Activated CD4-positive, alpha-beta T cell treated with anti-CD3 and anti-CD28 coated beads, Interleukin-10, Interleukin-2, amounts not matched to agents 100 ng/mL and 50 ng/mL, durations not matched to agents 16 hours and 8 hours (primary cell): ENCODE measurements around the gene HFE.
"Not testable (repeated sequence)": the region's sequence is repeated elsewhere in the genome, so short reads cannot be mapped to it uniquely, and the experiment has no call there.

Experiments
- DNase-seq: peaks from one replicate; pipeline ENCODE4 v3.0.0-alpha.2; 2020

HFE gene

DNA sequence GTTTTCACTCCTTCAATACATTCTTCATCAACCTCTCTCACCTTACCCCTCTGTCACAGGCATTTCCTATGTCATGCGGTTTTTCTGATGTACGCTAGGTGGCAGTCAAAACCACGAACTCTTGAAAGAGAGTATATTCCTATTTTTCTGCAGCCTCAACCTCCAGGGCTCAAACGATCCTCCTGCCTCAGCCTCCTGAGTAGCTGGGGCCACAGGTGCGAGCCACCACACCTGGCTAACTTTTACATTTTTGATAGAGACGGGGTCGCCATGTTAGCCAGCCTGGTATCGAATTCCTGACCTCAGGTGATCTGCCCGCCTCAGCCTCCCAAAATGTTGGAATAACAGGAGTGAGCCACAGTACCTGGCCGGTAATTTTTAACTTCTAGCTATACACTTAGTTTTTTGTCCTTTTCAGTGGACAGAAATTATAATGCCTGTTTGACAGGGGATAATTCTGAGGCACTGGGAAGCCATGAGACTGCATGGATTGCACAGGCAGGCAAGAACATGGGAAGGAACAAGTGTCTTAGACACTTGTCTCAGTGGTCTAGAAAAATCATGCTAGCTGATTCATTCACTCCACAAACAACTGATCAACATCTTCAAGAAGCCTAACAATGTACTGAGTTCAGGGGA is 22.5 kb upstream of the HFE start:
- DNase-seq, result peak; percentile 67

DNA sequence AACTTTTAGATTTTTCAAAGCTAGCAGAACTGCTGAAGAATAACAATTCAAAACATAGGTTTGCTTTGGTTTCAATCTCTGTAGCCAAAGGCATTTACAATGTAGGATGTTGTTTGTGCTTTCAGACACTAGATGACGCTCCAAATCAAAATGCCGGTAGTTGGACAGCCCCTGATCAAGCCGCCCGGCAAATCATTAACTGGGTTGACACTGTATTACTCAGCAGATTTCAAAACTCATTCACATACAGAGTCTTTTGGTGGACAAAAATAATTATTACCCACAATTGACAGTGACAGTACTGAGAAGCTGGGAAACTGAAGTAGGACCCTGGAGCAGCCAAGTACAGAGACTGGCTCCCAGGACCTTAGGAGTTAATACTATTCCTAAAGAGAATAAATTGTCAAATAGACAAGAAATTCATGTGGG is 21.3 kb upstream of the HFE start:
- DNase-seq, result peak; percentile 82

DNA sequence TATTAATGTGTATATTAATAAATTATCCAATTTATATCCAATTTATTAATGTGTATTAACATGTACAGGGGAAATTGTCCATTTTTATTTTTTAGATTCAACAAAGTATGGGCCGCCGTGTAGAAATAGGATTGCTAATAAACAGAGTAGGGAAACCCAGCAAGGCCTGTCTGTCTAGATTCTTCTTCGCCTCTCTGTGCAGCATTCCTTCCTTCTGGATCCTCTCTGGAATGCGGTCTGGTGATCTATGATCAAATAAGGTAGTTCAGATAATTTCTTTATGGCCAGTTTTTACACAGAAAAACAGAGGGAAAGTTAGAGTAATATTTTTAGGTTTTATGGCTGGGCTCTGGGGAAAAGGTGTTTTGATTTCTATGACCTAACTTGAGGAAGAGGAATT is 19.9 kb upstream of the HFE start:
- DNase-seq, result no peak

DNA sequence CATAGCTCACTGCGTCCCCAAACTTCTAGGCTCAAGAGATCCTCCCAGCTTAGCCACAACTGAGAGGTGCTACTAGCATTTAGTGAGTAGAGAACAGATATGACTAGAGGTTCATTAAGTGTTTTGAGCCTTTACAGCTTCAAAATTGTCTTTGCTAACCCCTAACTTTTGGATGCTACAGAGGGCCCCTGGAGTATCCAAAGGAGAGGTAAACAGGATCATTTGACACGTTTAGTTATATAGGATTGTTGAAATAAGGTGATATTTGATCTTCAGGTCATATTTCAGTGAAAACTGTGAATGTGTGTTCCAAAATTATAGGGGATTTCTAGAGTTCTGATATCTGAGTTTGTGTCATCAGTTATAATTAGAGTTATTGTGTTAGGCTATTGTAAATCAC is 19.2 kb upstream of the HFE start:
- DNase-seq, result no peak

DNA sequence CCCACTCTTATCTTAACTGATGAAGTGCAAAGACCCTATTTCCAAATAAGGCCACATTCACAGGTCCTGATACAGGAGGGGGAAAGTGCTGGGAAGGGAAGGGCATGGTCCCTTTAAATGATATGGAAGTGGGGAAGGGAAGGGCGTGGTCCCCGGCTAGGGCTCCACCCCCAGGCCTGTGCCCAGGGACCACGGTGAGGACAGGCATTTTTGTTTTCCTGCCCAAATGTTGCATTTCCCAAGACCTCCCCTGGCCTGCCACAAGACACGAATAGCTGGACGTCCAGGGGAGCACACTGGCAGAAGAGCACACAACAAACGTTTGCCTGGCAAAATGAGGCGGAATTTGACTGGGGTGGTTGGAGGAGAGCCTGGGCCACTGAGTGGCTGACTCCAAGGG is 16.1 kb upstream of the HFE start:
- DNase-seq, result no peak

DNA sequence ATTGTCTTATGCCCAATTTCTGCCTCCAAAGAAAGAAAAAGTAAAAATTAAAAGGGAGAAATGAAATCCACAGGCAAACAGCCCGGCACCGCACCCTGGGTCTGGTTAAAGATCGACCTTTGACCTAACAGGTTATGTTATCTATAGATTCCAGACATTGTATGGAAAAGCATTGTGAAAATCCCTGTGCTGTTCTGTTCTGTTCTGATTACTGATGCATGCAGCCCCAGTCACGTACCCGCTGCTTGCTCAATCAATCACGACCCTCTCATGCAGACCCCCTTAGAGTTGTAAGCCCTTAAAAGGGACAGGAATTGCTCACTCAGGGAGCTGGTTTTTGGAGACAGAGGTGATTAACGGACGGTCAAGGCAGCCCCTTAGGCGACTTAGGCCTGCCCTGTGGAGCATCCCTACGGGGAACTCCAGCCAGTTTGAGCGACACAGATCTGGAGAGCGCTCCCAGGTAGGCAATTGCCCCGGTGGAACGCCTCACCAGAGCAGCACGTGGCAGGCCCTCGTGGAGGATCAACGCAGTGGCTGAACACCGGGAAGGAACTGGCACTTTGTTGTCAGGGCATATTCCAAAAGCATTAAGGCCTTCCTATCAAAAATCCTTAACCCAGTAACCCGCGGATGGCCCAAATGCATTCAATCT is 12.0 kb upstream of the HFE start:
- DNase-seq, result no peak

DNA sequence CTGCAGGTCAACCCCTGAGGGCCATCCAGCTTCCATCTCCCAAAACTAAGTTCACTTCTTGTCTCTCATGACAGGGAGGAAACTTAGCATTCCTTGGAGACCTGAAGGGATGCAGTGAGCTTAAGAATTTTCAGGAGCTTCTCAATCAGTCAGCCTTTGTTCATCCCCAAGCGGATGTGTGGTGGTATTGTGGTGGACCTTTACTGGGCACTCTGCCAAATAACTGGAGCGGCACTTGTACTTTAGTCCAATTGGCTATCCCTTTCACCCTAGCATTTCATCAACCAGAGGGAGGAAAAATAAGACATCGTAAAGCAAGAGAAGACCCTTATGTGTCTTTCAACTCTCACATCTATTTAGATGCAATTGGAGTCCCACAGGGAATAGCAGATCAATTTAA is 9.2 kb upstream of the HFE start:
- DNase-seq, result not testable (repeated sequence)

DNA sequence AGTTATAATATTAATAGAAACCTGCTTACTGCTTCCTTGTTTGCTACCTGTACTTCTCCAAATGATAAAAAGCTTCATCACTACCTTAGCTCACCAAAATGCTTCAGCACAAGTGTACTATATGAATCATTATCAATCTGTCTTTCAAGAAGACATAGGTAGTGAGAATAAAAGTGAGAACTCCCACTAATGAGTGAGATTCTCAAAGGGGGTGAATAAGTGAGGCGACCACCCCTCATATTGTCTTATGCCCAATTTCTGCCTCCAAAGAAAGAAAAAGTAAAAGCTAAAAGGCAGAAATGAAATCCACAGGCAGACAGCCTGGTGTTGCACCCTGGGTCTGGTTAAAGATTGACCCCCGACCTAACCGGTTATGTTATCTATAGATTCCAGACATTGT is 6.1 kb upstream of the HFE start:
- not testable (repeated sequence) for DNase-seq

DNA sequence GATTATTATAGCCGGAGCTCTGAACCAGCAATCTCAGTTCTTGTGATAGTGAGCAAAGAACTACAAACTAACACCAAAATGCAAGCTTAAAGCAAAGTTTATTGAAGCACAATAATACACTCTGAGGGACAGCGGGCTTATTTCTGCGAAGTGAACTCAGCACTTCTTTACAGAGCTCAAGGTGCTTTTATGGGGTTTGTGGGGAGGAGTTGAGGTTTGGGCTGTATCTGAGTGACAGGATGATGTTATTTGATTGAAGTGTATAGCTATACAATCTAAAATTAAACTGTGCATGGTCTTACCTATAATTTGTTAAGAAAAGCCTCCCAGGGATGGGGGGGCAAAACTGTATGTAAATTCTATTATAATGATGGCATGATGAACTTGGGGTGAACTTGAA is 1.0 kb upstream of the HFE start:
- no peak for DNase-seq

DNA sequence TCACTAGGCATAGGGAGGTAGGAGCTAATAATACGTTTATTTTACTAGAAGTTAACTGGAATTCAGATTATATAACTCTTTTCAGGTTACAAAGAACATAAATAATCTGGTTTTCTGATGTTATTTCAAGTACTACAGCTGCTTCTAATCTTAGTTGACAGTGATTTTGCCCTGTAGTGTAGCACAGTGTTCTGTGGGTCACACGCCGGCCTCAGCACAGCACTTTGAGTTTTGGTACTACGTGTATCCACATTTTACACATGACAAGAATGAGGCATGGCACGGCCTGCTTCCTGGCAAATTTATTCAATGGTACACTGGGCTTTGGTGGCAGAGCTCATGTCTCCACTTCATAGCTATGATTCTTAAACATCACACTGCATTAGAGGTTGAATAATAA is 1.1 kb downstream of the HFE start:
- no peak for DNase-seq

DNA sequence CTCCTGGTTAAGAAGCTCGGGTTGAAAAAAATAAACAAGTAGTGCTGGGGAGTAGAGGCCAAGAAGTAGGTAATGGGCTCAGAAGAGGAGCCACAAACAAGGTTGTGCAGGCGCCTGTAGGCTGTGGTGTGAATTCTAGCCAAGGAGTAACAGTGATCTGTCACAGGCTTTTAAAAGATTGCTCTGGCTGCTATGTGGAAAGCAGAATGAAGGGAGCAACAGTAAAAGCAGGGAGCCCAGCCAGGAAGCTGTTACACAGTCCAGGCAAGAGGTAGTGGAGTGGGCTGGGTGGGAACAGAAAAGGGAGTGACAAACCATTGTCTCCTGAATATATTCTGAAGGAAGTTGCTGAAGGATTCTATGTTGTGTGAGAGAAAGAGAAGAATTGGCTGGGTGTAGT is 2.0 kb downstream of the HFE start:
- DNase-seq, result no peak

DNA sequence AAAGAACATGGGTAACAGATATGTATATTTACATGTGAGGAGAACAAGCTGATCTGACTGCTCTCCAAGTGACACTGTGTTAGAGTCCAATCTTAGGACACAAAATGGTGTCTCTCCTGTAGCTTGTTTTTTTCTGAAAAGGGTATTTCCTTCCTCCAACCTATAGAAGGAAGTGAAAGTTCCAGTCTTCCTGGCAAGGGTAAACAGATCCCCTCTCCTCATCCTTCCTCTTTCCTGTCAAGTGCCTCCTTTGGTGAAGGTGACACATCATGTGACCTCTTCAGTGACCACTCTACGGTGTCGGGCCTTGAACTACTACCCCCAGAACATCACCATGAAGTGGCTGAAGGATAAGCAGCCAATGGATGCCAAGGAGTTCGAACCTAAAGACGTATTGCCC is 5.2 kb downstream of the HFE start:
- DNase-seq, result no peak

DNA sequence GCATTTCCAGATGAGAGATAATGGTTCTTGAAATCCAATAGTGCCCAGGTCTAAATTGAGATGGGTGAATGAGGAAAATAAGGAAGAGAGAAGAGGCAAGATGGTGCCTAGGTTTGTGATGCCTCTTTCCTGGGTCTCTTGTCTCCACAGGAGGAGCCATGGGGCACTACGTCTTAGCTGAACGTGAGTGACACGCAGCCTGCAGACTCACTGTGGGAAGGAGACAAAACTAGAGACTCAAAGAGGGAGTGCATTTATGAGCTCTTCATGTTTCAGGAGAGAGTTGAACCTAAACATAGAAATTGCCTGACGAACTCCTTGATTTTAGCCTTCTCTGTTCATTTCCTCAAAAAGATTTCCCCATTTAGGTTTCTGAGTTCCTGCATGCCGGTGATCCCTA is 6.8 kb downstream of the HFE start:
- DNase-seq, result no peak

DNA sequence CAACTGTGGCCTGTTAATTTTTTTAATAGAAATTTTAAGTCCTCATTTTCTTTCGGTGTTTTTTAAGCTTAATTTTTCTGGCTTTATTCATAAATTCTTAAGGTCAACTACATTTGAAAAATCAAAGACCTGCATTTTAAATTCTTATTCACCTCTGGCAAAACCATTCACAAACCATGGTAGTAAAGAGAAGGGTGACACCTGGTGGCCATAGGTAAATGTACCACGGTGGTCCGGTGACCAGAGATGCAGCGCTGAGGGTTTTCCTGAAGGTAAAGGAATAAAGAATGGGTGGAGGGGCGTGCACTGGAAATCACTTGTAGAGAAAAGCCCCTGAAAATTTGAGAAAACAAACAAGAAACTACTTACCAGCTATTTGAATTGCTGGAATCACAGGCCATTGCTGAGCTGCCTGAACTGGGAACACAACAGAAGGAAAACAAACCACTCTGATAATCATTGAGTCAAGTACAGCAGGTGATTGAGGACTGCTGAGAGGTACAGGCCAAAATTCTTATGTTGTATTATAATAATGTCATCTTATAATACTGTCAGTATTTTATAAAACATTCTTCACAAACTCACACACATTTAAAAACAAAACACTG is 10.1 kb downstream of the HFE start:
- DNase-seq, result peak; percentile 71

DNA sequence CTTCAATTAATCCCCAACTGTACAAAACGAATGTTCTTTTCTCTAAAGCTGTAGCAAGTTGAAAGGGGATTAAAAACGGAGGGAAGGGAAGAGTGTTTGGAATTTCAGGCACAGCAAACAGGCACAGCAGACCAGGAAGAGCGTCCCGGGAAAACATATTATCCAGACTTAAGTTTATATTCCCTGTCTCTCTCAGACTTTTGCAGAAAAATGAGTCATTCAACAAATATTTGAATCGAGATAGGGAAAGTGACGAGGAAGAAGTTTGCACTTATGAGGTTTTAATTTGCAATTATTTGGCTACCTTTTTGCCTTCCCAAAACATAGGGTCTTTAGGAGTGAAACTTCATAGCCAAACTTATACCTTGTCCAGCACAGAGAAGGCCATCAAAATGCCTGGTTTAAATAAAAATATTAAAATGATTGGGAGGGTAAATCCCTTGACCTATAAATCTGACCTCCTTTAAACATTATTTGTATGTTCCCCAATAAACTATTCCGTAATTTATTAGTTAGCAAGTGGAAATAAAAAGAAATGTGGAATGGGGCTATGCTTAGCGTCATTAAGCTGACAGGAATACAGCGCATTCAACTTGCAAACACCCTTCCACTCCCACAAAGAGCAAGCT is 16.0 kb downstream of the HFE start:
- DNase-seq, result no peak

DNA sequence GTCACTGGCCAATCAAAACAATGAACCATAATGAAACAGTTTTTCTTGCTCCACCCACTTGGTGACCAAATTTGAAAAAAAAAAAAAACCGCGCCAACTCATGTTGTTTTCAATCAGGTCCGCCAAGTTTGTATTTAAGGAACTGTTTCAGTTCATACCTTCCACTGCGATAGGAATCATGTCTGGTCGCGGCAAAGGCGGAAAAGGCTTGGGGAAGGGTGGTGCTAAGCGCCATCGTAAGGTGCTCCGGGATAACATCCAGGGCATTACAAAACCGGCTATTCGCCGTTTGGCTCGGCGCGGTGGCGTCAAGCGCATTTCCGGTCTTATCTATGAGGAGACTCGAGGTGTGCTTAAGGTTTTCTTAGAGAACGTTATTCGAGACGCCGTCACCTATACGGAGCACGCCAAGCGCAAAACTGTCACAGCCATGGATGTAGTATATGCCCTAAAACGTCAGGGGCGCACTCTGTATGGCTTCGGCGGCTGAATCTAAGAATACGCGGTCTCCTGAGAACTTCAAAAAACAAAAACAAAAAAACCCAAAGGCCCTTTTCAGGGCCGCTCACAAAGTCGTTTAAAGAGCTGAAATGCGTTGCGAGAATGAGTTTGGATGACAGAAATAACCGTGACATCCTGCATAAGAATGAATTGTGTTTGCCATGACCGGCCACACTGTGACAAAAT is 16.7 kb downstream of the HFE start:
- DNase-seq, result peak; percentile 97

DNA sequence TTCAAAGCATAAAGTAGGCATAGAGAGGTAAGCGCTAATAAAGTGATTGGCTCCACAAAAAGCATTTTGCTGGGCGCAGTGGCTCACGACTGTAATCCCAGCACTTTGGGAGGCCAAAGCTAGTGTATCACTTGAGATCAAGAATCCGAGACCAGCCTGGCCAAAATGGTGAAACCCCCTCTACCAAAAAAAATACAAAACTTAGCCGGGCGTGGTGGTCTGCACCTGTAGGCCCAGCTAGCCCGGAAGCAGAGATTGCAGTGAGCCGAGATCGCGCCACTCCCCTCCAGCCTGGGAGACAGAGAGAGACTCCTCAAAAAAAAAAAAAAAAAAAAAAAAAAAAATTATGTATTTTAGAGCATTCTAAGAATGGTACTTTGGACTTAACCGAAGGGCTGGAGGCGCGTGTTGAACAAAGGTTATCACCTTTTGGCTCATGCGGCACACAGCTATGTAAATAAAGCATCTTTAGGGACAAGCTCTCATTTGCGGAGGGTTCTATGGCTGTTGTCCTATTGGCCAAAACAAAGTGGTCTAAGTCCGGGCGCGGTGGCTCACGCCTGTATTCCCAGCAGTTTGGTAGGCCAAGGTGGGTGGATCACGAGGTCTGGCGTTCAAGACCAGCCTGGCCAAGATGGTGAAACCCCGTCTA is 17.4 kb downstream of the HFE start:
- no peak for DNase-seq

DNA sequence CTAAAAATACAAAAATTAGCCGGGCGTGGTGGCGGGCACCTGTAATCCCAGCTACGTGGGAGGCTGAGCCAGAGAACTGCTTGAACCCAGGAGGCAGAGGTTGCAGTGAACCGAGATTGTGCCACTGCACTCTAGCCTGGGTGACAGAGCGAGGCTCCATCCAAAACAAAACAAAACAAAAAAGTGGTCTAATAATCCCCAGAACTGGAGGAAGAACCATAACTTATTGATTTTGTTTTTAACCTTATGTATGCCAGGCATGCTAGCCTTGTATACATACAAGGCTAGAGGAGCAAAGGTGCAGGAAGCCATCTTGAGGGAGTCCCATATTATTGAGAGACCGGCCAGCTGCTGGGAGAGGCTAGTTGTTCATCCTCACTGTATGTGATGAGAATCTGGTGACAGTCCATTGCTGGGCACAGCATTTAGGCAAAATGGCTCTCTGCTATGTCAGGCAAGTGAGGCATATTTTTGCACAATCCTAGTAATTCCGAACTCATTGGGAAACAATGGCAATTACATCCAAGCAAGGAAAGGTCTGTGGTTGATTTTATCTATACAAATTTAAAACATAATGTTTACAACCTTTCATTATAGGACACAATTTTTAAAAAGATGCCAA is 18.0 kb downstream of the HFE start:
- DNase-seq, result no peak

DNA sequence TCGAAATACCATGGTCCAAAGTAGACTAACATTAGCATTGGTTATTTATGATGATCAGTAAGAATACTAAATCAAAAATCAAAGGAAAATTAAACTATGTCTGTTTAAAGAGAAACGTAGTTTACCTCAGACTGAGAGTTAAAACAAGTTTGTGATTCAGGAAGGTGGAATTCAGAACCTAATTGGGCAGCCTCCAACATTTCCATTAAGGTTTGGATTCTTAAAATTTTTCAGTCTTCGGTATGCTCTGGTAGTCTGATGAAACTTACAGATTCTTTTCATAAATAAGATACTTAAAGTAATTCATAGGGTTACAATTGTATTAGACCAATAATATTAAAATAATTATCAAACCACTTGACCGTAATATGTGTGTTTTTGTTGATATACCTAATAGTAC is 18.6 kb downstream of the HFE start:
- DNase-seq, result no peak

DNA sequence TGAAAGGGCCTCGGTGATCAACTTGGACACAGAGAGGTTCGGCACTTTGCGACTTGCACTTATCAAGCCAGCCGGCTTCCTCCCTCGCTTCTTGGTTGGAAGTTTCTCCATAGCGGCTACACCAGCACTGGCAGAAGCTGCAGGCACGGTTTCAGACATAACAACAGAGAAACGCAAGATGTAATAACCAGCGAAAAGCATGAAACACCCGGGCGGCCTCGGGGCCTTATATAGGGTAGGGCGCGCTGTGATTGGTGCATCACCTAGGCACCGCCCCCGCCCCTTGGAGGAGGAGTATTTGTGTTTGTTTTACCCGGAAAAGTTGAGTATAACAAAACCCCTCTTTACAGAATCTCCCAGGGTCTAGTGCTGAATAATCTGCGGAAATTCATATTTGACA is 20.7 kb downstream of the HFE start:
- no peak for DNase-seq

DNA sequence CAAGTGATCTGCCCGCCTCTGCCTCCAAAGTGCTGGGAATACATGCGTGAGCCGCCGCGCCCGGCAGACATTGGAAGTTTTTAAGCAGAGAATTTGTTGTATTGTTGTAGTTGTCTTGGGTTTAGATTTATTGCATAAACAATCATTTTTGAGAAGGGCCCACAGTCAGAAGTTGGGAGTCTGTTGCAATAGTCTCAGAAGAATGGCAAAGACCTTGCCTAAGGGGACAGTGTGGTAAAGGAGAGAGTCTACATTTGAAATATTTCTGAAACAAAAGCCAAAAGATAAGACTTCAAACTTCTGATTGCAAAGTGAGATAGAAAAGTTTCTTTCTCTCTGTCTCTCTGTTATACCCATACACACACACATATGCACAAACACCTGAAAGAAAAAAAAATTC is 22.5 kb downstream of the HFE start:
- DNase-seq, result no peak

DNA sequence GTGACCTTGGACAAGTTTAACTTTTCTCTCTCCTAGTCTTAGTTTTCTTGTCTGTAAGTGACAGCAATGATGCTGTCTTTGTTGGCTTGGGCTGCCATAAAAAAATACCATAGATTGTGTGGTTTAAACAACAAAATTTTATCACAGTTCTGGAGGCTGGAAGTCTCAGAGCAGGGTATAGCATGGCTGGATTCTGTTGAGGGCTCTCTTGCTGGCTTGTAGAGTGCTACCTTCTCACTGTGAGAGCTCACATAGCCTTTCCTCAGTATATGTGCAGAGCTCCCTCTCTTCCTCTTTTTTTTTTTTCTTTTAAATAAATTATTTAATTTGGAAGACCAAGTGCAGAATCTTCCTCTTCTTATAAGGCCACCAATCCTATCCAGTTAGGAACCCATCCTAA is 26.3 kb downstream of the HFE start:
- DNase-seq, result no peak

DNA sequence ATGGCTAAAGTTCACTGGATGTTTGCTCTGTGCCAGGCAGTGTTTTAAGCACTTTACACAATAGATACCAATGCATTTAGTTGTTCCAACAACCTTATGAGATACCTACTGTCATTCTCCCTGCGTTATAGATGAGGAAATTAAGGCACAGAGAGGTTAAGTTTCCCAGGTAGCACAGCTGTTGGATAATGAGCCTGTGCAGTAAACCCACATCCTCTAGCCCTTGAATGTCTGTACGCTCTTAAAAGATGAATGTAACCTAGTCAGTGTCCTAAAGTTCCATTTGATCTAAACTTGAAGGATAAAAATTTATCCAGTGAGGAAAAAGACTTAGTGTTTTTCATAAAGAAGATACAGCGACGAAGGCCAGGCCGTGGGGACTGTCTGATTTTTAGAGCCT is 28.0 kb downstream of the HFE start:
- DNase-seq, result no peak
